GM21737 (cell line): ENCODE measurements around the gene COL10A1.
A peak's percentile ranks its signal among the peaks of the same experiment; 100 is the strongest.

ENCODE experiments used
- ATAC-seq: cut with Tn5 transposase; IDR thresholded peaks from one replicate; pipeline ENCODE4 v1.9.1; 2021; ENCODE audit warnings: mild to moderate bottlenecking, moderate library complexity; ENCODE audit not compliant: unreplicated experiment

Gene COL10A1

DNA sequence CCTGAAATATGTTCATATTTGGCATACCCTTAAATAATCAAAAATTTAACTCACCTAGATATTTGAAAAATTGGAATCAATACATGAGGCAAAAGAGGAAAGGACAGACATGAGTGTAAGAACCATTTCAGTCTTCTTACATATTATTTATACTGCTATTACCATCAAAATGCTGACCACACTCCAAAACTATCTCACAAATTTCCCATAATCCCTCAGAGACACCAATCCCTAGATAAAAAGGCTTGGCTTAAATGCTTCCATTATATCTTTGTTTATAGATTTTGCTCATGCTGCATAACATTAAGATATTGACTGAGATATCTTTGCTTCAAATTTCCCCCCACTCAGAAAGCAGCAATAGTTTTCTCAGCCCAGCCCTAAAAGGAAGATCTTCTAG is 37.0 kb downstream of the COL10A1 start:
- ATAC-seq = no peak

DNA sequence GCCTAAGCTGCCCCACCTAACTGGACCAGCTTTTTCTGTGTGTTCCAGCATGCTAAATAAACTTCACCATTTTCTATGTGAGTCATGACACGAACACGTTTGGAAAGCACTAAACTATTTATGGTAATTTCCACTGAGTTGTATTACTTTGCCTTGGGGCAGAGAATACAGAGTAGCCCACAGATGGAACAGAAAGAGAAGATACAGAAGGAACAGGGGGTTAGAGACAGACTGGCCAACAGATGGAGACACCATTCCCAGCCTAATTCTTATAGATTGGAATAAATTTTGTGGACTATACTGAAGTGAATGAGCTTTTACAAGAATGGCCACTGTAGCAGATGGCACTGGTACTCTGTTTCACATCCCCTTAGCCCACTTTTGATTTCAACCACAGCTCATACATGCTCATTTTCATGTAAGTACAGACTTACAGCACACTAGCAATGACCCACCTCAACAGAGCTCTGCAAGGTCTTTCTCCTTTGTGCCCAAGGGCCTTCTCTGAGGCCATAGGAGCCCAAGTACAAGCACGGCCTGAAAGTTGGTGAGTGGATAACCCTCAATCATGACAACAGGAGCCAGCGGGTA is 38.4 kb downstream of the COL10A1 start:
- ATAC-seq = peak; percentile 95

DNA sequence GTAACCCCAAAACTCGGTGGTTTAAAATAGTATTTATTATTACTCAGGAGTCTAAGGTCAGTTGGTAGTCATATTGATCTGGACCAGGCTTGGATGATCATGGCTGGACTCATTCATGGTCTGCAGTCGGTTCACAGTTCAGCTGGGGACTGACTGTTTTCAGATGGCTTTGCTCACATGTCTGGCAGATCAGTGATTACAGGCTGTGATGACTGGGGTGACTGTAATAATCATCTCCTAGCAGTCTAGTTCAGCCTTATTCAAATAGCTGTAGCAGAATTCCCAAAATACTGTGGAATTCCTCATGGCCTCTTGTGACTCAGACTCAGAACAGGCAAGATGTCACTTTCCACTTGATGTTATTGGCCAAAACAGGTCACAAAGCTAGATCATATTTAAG is 41.6 kb downstream of the COL10A1 start:
- no peak for ATAC-seq

DNA sequence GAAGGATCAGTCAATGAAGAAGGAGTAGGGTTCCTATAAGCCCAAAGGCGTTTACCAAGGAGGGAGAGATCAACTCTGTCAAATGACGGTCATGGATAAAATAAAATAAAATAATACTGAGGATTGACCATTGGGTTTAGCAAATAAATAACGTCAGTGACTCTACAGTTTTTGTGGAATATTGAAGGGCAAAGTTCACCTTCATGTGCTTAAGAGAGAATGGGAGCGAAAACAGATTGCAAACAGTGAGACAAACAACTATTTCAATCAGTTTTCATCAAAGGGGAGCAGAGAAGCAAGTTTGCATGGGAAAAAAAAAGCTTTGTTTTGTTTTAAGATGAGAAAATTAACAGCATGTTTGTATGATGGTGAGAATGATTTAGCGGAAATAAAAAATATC is 42.9 kb downstream of the COL10A1 start:
- ATAC-seq = no peak

DNA sequence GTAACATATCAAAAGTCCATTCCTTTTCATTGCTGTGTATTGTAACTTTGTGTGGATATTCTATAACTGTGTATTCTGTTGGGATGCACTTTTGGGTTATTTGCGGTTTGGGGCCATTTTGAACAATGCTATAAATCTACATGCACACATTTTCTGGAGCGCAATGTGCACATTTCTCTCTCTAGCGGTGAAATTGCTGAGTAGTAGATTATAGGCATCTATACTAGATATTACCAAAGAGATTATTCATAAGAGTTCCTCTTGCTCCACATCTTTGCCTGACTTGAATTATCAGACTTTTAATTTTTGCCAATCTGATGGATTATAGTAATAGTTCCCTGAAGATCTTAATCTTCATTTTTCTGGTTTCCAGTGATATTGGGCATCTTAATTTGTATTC is 47.0 kb downstream of the COL10A1 start:
- ATAC-seq = no peak

DNA sequence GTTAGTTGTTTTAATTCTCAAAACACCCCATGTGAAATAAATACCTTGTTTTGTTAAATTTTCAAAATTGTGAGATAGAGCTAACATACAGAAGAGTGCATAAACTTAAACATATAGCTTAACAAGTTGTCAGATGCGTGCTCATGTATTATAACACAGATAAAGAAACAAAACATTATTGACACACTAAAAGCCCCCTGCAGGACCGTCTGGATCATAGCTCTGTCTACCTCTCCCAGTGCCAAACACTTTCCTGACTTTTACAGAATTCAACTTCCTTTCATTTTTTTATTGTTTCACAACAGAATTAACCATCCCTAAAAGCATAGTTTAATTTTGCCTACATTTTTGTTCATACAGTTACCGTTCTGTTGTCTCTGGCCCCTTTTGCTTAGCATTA is 47.4 kb downstream of the COL10A1 start:
- no peak for ATAC-seq

DNA sequence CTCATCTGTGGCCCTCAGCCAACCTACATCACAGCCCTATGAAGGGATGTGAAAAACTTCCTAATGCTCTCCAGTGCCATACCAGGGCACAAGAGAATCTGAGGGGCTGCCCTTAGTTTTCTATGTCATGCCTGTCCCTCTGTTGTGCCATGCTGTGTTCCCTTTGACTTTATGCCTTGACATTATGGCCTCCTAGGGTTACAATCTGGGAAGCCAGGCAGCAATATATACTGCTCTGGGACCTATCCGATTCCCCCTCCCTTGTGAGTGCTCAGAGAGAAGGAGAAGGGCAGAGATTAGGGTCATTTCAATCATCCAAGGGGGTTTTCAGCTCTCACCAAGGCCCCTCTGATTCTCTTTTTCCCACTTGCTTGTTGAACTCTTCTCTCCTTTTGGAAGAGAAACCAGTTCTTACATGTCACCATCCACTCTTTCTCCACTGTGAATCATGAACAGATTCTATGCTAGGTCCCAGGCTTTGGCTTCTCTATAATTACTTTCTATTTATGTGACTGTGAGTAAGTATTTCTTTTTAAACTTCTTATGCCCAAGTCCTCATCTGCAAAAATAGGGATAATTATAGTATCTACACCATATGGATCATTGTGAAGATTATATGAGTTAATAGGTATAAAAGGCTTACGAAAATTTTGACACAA is 51.1 kb downstream of the COL10A1 start:
- no peak for ATAC-seq

DNA sequence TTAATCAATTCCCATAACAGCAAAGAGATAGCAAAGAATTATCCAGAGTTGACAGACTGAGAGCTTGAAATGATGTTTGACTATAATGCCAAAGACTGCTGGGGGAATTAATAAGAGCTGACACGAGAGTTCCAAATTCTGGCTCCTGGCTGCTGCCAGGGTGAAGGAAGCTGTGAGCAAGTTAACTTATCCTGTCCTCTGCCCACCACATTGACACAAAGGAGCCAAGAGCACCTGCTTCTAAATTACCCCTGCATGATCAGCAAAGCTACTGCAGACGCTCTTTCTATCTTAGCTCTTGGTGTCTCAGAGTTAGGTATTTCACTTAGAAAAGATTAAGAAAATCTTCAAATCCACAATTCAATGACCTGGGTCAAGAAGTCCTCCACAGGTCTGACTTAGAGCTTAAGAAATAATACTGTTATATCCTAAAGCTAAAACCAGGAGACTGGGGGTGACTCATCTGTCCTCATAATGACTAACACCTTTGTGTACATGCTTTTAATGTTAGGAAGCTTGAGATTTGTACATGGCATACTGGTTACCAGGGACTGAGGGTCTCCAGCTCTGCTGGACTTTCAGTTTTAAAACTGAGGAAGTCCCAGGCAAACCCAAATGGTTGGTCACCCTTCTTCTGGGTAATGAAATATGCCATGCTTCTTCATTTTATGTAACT is 52.0 kb downstream of the COL10A1 start:
- ATAC-seq = no peak

DNA sequence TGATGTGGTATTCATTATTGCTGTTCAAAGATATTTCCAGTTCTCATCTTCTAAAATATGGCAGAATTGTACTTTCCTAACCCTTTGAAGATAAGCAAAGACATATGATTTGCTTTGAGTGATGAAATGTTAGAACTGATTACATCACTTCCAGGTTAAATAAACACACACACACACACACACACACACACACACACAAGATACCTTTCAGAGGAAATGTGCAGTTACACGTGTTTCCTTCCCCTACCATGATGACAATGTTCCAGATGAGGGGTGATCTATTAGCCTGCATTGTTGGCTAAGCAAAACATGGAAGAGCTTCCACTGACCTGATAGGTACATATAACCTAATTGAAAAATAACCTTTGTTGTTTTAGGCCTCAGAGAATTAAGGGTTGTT is 53.6 kb downstream of the COL10A1 start:
- ATAC-seq = no peak

DNA sequence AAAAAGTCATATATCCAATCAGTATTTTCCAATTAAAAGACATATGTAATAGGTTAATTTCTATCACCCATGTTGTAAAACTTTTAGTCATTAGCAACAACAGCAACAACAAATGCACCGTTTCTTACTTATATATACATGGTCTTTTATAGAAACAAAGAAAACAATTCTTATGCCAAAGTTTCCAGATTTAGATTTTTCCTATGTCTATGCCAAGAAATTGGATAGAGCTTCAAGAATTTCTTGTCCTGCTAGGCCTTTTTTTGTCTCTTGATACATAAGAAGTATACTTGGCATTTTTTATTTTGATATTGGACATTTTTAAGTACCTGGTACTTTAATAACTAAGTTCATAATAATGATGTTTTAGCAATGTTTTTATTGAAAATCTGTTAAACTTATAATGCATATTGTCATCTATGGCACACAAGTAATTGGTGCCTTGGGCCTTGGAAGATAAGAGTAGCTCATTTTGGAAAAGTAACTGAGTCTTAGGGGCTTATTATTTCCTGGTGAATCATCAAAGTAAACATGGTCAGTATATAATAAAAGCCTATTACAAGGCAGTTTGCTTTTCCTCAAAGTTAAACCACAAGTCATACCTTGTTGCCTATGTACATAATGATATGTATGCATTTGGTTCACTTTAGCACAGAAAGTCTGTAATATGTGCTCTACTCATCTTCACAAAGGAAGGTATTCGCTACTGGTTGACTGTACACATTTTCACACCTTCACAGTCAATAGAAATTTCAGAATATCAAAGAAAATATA is 55.1 kb downstream of the COL10A1 start:
- no peak for ATAC-seq

DNA sequence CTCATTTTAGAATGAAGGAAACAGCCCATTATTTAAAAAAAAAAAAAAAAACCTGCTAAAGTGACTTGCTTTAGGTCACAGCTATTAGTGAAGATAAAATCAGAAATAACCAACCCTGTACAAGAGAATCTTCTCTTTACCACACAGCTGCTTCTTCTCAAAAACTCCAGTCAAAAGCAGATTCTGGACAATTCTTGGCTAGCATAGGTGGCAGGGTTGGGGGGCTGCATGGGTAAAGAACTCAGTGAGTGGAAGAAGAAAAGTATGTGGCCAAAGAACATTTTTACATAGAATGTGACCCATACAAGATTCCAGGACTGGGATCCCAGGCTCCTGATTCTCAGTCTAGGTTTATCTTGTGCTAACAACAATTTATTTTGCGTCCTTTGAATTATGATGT is 55.8 kb downstream of the COL10A1 start:
- ATAC-seq = no peak
